IMR-90 (cell line): ENCODE data around the gene STX4. TPM values are rescaled to one million over a fixed set of nuclear protein-coding genes. Genes with fewer than 3 reads are reported as not detected.

Experiments
- ATAC-seq: fragments of 200-7000 bp; cut with Tn5 transposase; 2 replicates; pipeline ENCODE4 v1.9.1; 2020; ENCODE audit warnings: low read depth, mild to moderate bottlenecking, moderate library complexity
- BruUV-seq: library from RNA; stranded (reverse); fragments of 400-500 nt; replicated peaks from 2 replicates; lab custom pipeline; 2021; lab: Mats Ljungman, UMichigan
- CTCF ChIA-PET: fragments of 300-600 bp; formaldehyde crosslinking; extraction: SDS; loops from one replicate; lab custom pipeline; 2021; ENCODE audit warnings: antibody characterized with exemption; lab: Yijun Ruan, JAX
- POLR2A ChIA-PET: fragments of 300-600 bp; sonication (Branson Sonifier 250); formaldehyde crosslinking; loops from one replicate; lab custom pipeline; 2022; ENCODE audit warnings: antibody characterized with exemption; ENCODE audit not compliant: unreplicated experiment; lab: Charles Lee
- DNase-seq: peaks from one replicate; pipeline ENCODE4 v3.0.0; 2013
- H2AFZ ChIP-seq: replicated peaks from 2 replicates; pipeline ENCODE3; 2013; ENCODE audit warnings: low read length, mild to moderate bottlenecking; ENCODE audit not compliant: poor library complexity
- H2AK5ac ChIP-seq: 2 replicates; pipeline ENCODE4 v1.6.1; 2013; ENCODE audit warnings: low read depth, low read length, inconsistent platforms
- H2AK9ac ChIP-seq: replicated peaks from 2 replicates; pipeline ENCODE3; 2013; ENCODE audit warnings: mild to moderate bottlenecking, low read depth, low read length, moderate library complexity; ENCODE audit not compliant: poor library complexity
- H2BK120ac ChIP-seq: 2 replicates; pipeline ENCODE4 v1.6.1; 2013; ENCODE audit warnings: low read depth, low read length, inconsistent platforms
- H2BK15ac ChIP-seq: 3 replicates; pipeline ENCODE4 v1.6.1; 2013; ENCODE audit warnings: low read depth, low read length, inconsistent platforms
- H2BK20ac ChIP-seq: 2 replicates; pipeline ENCODE4 v1.6.1; 2013; ENCODE audit warnings: low read depth, mild to moderate bottlenecking, inconsistent platforms, low read length, moderate library complexity
- H2BK5ac ChIP-seq: 2 replicates; pipeline ENCODE4 v1.6.1; 2013; ENCODE audit warnings: mild to moderate bottlenecking, low read depth, low read length, inconsistent platforms; ENCODE audit not compliant: poor library complexity, severe bottlenecking
- H3K14ac ChIP-seq: replicated peaks from 2 replicates; pipeline ENCODE4 v1.6.1; 2013; ENCODE audit warnings: low read depth, low read length, inconsistent platforms
- H3K18ac ChIP-seq: 2 replicates; pipeline ENCODE4 v1.6.1; 2013; ENCODE audit warnings: low read depth, low read length, control low read depth
- H3K23ac ChIP-seq: 2 replicates; pipeline ENCODE4 v1.6.1; 2013; ENCODE audit warnings: low read depth, low read length, inconsistent platforms
- H3K27ac ChIP-seq: 2 replicates; pipeline ENCODE4 v1.5.1; 2013; ENCODE audit warnings: mild to moderate bottlenecking, control low read depth, low read length; ENCODE audit not compliant: insufficient read depth
- H3K27me3 ChIP-seq: 2 replicates; pipeline ENCODE4 v1.6.1; 2013; ENCODE audit warnings: low read length; ENCODE audit not compliant: control insufficient read depth, insufficient read depth
- H3K36me3 ChIP-seq: 2 replicates; pipeline ENCODE4 v1.6.1; 2013; ENCODE audit warnings: low read length, mixed read lengths; ENCODE audit not compliant: control insufficient read depth, insufficient read depth
- H3K4ac ChIP-seq: 2 replicates; pipeline ENCODE4 v1.6.1; 2013; ENCODE audit warnings: low read depth, low read length, inconsistent platforms
- H3K4me1 ChIP-seq: 2 replicates; pipeline ENCODE4 v1.6.1; 2013; ENCODE audit warnings: low read length, mixed read lengths; ENCODE audit not compliant: control insufficient read depth, insufficient read depth
- H3K4me2 ChIP-seq: 2 replicates; pipeline ENCODE4 v1.6.1; 2013; ENCODE audit warnings: low read depth, mild to moderate bottlenecking, control low read depth, low read length, moderate library complexity
- H3K4me3 ChIP-seq: 2 replicates; pipeline ENCODE4 v1.5.1; 2013; ENCODE audit warnings: low read depth, mild to moderate bottlenecking, control low read depth, low read length, moderate library complexity; ENCODE audit not compliant: insufficient read depth
- H3K56ac ChIP-seq: 2 replicates; pipeline ENCODE4 v1.6.1; 2013; ENCODE audit warnings: low read length, inconsistent platforms; ENCODE audit not compliant: insufficient read depth; ENCODE audit errors: extremely low read depth
- H3K79me1 ChIP-seq, 2 experiments: 2 replicates each; pipeline ENCODE4 v1.6.1; 2013; ENCODE audit warnings: low read length in 2 of 2, inconsistent platforms in 1 of 2, low read depth in 1 of 2
- H3K9ac ChIP-seq: 2 replicates; pipeline ENCODE4 v1.6.1; 2013; ENCODE audit warnings: low read depth, low read length, control low read depth
- H3K9me1 ChIP-seq: 2 replicates; pipeline ENCODE4 v1.6.1; 2013; ENCODE audit warnings: low read length, inconsistent platforms; ENCODE audit not compliant: insufficient read depth
- H3K9me3 ChIP-seq: 2 replicates; pipeline ENCODE4 v1.6.1; 2013; ENCODE audit warnings: low read length; ENCODE audit not compliant: control insufficient read depth, insufficient read depth
- H4K20me1 ChIP-seq: 2 replicates; pipeline ENCODE4 v1.6.1; 2013; ENCODE audit warnings: low read length, inconsistent platforms; ENCODE audit not compliant: insufficient read depth
- H4K5ac ChIP-seq: 2 replicates; pipeline ENCODE4 v1.6.1; 2013; ENCODE audit warnings: mild to moderate bottlenecking, low read depth, low read length, control low read depth
- H4K8ac ChIP-seq, 2 experiments: 2 replicates each; pipeline ENCODE4 v1.6.1; 2013; ENCODE audit warnings: low read depth in 2 of 2, low read length in 2 of 2, control low read depth in 1 of 2, inconsistent platforms in 1 of 2
- H4K91ac ChIP-seq: 2 replicates; pipeline ENCODE4 v1.6.1; 2013; ENCODE audit warnings: low read depth, low read length, inconsistent platforms; ENCODE audit not compliant: insufficient read depth
- CHD1 ChIP-seq: IDR thresholded peaks from 2 replicates; pipeline ENCODE4 v1.6.1; 2012; ENCODE audit warnings: low read depth, low read length, improper control_type of control experiment
- MAFK ChIP-seq: IDR thresholded peaks from 2 replicates; pipeline ENCODE4 v1.6.1; 2012; ENCODE audit warnings: low read depth, low read length, improper control_type of control experiment
- MAZ ChIP-seq: IDR thresholded peaks from 2 replicates; pipeline ENCODE4 v1.6.1; 2012; ENCODE audit warnings: low read depth, mild to moderate bottlenecking, low read length, improper control_type of control experiment, moderate library complexity, borderline replicate concordance
- MXI1 ChIP-seq: IDR thresholded peaks from 2 replicates; pipeline ENCODE4 v1.6.1; 2012; ENCODE audit warnings: low read depth, mild to moderate bottlenecking, low read length, moderate library complexity, borderline replicate concordance
- NFE2L2 ChIP-seq: fragments of 150-350 bp; IDR thresholded peaks from 2 replicates; pipeline ENCODE4 v1.6.1; 2016; ENCODE audit warnings: low read depth, mild to moderate bottlenecking, low read length
- POLR2A ChIP-seq: IDR thresholded peaks from 2 replicates; pipeline ENCODE4 v1.6.1; 2012; ENCODE audit warnings: mild to moderate bottlenecking, low read depth, low read length
- WGBS, 2 experiments: methylation state at CpG; one replicate each; pipeline versions ENCODE4 v1.1.5 to v1.1.7; 2013; ENCODE audit warnings: missing lambda C conversion rate in 2 of 2; ENCODE audit not compliant: insufficient read length in 1 of 2; ENCODE audit errors: extremely low coverage in 2 of 2; 5-methylcytosine and 5-hydroxymethylcytosine counted together
- dilution Hi-C: fragments of 300-500 bp; cut with HindIII; formaldehyde crosslinking; loops from one replicate; pipeline ENCODE4 v1.14.3; 2018; ENCODE audit warnings: low sequenced_read_pairs; ENCODE audit not compliant: unreplicated experiment
- in situ Hi-C: fragments of 300-500 bp; cut with MboI; formaldehyde crosslinking; loops from 3 replicates; pipeline ENCODE4 v1.14.3; 2019; ENCODE audit warnings: low sequenced_read_pairs, inconsistent platforms, mixed read lengths
- intact Hi-C: fragments of 100-400 bp; cut with micrococcal nuclease; formaldehyde crosslinking; loops from 2 replicates; pipeline ENCODE4 v1.10.0; 2022
- polyA plus RNA-seq, 3 experiments: library from polyadenylated mRNA; depleted of rRNA; stranded (reverse); fragments of >200 nt; gene quantifications; 2 replicates each; pipeline ENCODE4 v1.2.3, GENCODE V29; 2012; ENCODE audit warnings: low replicate concordance in 1 of 3
- total RNA-seq: library from RNA; depleted of rRNA; stranded (reverse); fragments of >200 nt; gene quantifications from 2 replicates; pipeline ENCODE4 v1.2.3, GENCODE V29; 2012
- TF ChIP-seq, protein P1 (sequence below): fragments of 150-350 bp; IDR thresholded peaks from 2 replicates; pipeline ENCODE4 v1.6.1; 2016; ENCODE audit warnings: low read depth, mild to moderate bottlenecking, low read length, moderate library complexity, borderline replicate concordance
- TF ChIP-seq, protein P2 (sequence below): conservative IDR thresholded peaks from 2 replicates; pipeline ENCODE4 v1.5.1; 2012; ENCODE audit warnings: mild to moderate bottlenecking, low read depth, low read length, improper control_type of control experiment
- TF ChIP-seq, protein P3 (sequence below): fragments of 150-350 bp; IDR thresholded peaks from 2 replicates; pipeline ENCODE4 v1.6.1; 2017; ENCODE audit warnings: mild to moderate bottlenecking, antibody characterized with exemption, low read length, low read depth

STX4 gene
- total and polyA plus RNA-seq, 2 of the 4 experiments (the other 2 are of a cell fraction): 23.5 to 67.9 TPM

DNA sequence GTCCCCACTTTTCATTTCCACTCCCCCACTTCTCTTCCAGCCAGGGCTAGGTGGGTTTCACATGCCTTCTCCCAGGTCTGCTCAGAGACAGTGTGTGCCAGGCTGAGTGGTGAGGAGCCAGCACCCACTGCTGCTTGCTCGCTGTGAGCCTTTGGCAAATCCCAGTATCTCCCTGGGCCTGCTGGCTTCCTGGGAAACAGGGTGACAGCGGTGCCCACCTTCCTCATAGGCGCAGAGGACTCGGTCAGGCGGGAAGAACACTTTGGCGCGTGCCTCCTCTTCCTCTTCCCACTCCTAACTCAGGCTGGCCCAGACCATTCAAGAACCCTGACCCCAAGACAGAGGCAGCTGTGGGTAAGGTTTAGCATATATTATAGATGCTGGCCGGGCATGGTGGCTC, 55.8 kb downstream of the STX4 start:
- H2AFZ ChIP-seq: no peak overlapping the region
- dilution Hi-C loops: no loop called here
- peaks cover 40% of the 10 kb centered on the region for H3K36me3 ChIP-seq
- no TSS peak for BruUV-seq
- no peak overlapping the region for H3K4me3 ChIP-seq
- H3K14ac ChIP-seq: no peak overlapping the region
- no peak overlapping the region for H3K18ac ChIP-seq
- POLR2A ChIA-PET: no interaction called here
- TF ChIP-seq, protein P1, sequence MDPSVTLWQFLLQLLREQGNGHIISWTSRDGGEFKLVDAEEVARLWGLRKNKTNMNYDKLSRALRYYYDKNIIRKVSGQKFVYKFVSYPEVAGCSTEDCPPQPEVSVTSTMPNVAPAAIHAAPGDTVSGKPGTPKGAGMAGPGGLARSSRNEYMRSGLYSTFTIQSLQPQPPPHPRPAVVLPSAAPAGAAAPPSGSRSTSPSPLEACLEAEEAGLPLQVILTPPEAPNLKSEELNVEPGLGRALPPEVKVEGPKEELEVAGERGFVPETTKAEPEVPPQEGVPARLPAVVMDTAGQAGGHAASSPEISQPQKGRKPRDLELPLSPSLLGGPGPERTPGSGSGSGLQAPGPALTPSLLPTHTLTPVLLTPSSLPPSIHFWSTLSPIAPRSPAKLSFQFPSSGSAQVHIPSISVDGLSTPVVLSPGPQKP: no peak
- TF ChIP-seq NFE2L2 (no peak), MAZ (no peak), CHD1 (no peak), MXI1 (no peak), MAFK (no peak), POLR2A (no peak)
- TF ChIP-seq, protein P2, sequence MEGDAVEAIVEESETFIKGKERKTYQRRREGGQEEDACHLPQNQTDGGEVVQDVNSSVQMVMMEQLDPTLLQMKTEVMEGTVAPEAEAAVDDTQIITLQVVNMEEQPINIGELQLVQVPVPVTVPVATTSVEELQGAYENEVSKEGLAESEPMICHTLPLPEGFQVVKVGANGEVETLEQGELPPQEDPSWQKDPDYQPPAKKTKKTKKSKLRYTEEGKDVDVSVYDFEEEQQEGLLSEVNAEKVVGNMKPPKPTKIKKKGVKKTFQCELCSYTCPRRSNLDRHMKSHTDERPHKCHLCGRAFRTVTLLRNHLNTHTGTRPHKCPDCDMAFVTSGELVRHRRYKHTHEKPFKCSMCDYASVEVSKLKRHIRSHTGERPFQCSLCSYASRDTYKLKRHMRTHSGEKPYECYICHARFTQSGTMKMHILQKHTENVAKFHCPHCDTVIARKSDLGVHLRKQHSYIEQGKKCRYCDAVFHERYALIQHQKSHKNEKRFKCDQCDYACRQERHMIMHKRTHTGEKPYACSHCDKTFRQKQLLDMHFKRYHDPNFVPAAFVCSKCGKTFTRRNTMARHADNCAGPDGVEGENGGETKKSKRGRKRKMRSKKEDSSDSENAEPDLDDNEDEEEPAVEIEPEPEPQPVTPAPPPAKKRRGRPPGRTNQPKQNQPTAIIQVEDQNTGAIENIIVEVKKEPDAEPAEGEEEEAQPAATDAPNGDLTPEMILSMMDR: no peak
- TF ChIP-seq, protein P3, sequence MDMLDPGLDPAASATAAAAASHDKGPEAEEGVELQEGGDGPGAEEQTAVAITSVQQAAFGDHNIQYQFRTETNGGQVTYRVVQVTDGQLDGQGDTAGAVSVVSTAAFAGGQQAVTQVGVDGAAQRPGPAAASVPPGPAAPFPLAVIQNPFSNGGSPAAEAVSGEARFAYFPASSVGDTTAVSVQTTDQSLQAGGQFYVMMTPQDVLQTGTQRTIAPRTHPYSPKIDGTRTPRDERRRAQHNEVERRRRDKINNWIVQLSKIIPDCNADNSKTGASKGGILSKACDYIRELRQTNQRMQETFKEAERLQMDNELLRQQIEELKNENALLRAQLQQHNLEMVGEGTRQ: no peak
- H3K27me3 ChIP-seq: no peaks in the 10 kb centered on the region
- H4K91ac ChIP-seq: no peak overlapping the region
- no peak overlapping the region for H3K9ac ChIP-seq
- no peaks in the 10 kb centered on the region for H3K9me3 ChIP-seq
- CTCF ChIA-PET: no interaction called here
- no peak overlapping the region for H2BK5ac ChIP-seq
- no peak overlapping the region for H4K8ac ChIP-seq
- in situ Hi-C loops: loop anchor here (10.0 kb wide), 1 partner anchor 104 kb away; the partner anchor contains the start of gene HSD3B7
- H2BK120ac ChIP-seq: no peak overlapping the region
- no peak overlapping the region for H3K56ac ChIP-seq
- peaks cover 10% of the 10 kb centered on the region for H3K9me1 ChIP-seq
- H2BK20ac ChIP-seq: no peak overlapping the region
- peaks cover 32 to 62% of the 10 kb centered on the region in 2 experiments for H3K79me1 ChIP-seq
- H3K4me1 ChIP-seq: peaks cover 3% of the 10 kb centered on the region
- no peak overlapping the region for H4K5ac ChIP-seq
- ATAC-seq (no peak), DNase-seq (no peak)
- H3K23ac ChIP-seq: no peak overlapping the region
- no peak overlapping the region for H3K4me2 ChIP-seq
- H4K20me1 ChIP-seq: peaks cover 14% of the 10 kb centered on the region
- H2AK5ac ChIP-seq: no peak overlapping the region
- no peak overlapping the region for H3K27ac ChIP-seq
- peak overlapping the region; percentile 5 for H2AK9ac ChIP-seq
- H2BK15ac ChIP-seq: no peak overlapping the region
- no CpG with 5 or more reads among the region's 8 CpGs for WGBS, 2 experiments
- intact Hi-C loops: no loop called here
- no peak overlapping the region for H3K4ac ChIP-seq
